ENCODE results near the gene ITGA5. TPM values are rescaled to one million over a fixed set of nuclear protein-coding genes. Genes with fewer than 3 reads are reported as not detected.
"Not testable (repeated sequence)": the region's sequence is repeated elsewhere in the genome, so short reads cannot be mapped to it uniquely, and the experiment has no call there.

ITGA5 gene
- total RNA-seq, 1 donor from 2014 or later = 78.8 TPM

- Histone ChIP-seq H3K27me3 (ENCODE audit: control insufficient read depth in 3 of 3, insufficient read depth in 3 of 3, low read length in 3 of 3) (no peaks in the 10 kb centered on the region), H3K9me3 (ENCODE audit: control insufficient read depth in 3 of 3, low read length in 3 of 3) (no peaks in the 10 kb centered on the region), H3K9ac (ENCODE audit: low read depth in 1 of 3, low read length in 3 of 3) (peak overlapping the region; percentile 83 to 92 (median 88)), H3K36me3 (ENCODE audit: control insufficient read depth in 3 of 3, insufficient read depth in 3 of 3, low read length in 3 of 3) (no peaks in the 10 kb centered on the region), H3K27ac (ENCODE audit: low read depth, low read length) (peak overlapping the region; percentile 88), H3K4me1 (ENCODE audit: control insufficient read depth in 3 of 3, insufficient read depth in 3 of 3, low read length in 3 of 3) (peaks cover 18 to 30% (median 19%) of the 10 kb centered on the region in 3 donors), H3K4me3 (ENCODE audit: low read length in 3 of 3) (peak overlapping the region; percentile 81 to 92 (median 90))
Measured at GRCh38 chr12:54358945-54359761, 59.9 kb downstream of the ITGA5 start.

- H3K27me3 ChIP-seq (ENCODE audit: control insufficient read depth in 3 of 3, insufficient read depth in 3 of 3, low read length in 3 of 3) = no peaks in the 10 kb centered on the region
- peak overlapping the region; percentile 88 for H3K27ac ChIP-seq (ENCODE audit: low read depth, low read length)
- peak overlapping the region; percentile 83 to 92 (median 88) for H3K9ac ChIP-seq (ENCODE audit: low read depth in 1 of 3, low read length in 3 of 3)
- no peaks in the 10 kb centered on the region for H3K36me3 ChIP-seq (ENCODE audit: control insufficient read depth in 3 of 3, insufficient read depth in 3 of 3, low read length in 3 of 3)
- peak overlapping the region; percentile 76 to 92 (median 90) for H3K4me3 ChIP-seq (ENCODE audit: low read length in 3 of 3)
- H3K4me1 ChIP-seq (ENCODE audit: control insufficient read depth in 3 of 3, insufficient read depth in 3 of 3, low read length in 3 of 3) = peaks cover 18 to 32% (median 19%) of the 10 kb centered on the region in 3 donors
- H3K9me3 ChIP-seq (ENCODE audit: control insufficient read depth in 3 of 3, low read length in 3 of 3) = no peaks in the 10 kb centered on the region
Measured at GRCh38 chr12:54358191-54358944, 60.7 kb downstream of the ITGA5 start.

GRCh38 chr12:54357506-54358190 is 61.4 kb downstream of the ITGA5 start:
- peaks cover 21 to 36% (median 26%) of the 10 kb centered on the region in 3 donors for H3K4me1 ChIP-seq (ENCODE audit: control insufficient read depth in 3 of 3, insufficient read depth in 3 of 3, low read length in 3 of 3)
- no peaks in the 10 kb centered on the region for H3K27me3 ChIP-seq (ENCODE audit: control insufficient read depth in 3 of 3, insufficient read depth in 3 of 3, low read length in 3 of 3)
- no peaks in the 10 kb centered on the region for H3K36me3 ChIP-seq (ENCODE audit: control insufficient read depth in 3 of 3, insufficient read depth in 3 of 3, low read length in 3 of 3)
- no peak overlapping the region for H3K9ac ChIP-seq (ENCODE audit: low read depth in 1 of 3, low read length in 3 of 3)
- no peak overlapping the region for H3K27ac ChIP-seq (ENCODE audit: low read depth, low read length)
- no peaks in the 10 kb centered on the region for H3K9me3 ChIP-seq (ENCODE audit: control insufficient read depth in 3 of 3, low read length in 3 of 3)
- H3K4me3 ChIP-seq (ENCODE audit: low read length in 3 of 3) = no peak overlapping the region

GRCh38 chr12:54356951-54357356 is 62.1 kb downstream of the ITGA5 start:
- H3K36me3 ChIP-seq (ENCODE audit: control insufficient read depth in 3 of 3, insufficient read depth in 3 of 3, low read length in 3 of 3) = no peaks in the 10 kb centered on the region
- no peaks in the 10 kb centered on the region for H3K27me3 ChIP-seq (ENCODE audit: control insufficient read depth in 3 of 3, insufficient read depth in 3 of 3, low read length in 3 of 3)
- no peak overlapping the region for H3K4me3 ChIP-seq (ENCODE audit: low read length in 3 of 3)
- no peaks in the 10 kb centered on the region for H3K9me3 ChIP-seq (ENCODE audit: control insufficient read depth in 3 of 3, low read length in 3 of 3)
- H3K4me1 ChIP-seq (ENCODE audit: control insufficient read depth in 3 of 3, insufficient read depth in 3 of 3, low read length in 3 of 3) = peaks cover 28 to 43% (median 33%) of the 10 kb centered on the region in 3 donors
- no peak overlapping the region for H3K27ac ChIP-seq (ENCODE audit: low read depth, low read length)
- H3K9ac ChIP-seq (ENCODE audit: low read depth in 1 of 3, low read length in 3 of 3) = no peak overlapping the region

- Histone ChIP-seq H3K4me3 (ENCODE audit: low read length in 3 of 3) (no peak overlapping the region), H3K36me3 (ENCODE audit: control insufficient read depth in 3 of 3, insufficient read depth in 3 of 3, low read length in 3 of 3) (peaks cover under 1 to 1% (median under 1%) of the 10 kb centered on the region in 3 donors), H3K9ac (ENCODE audit: low read depth in 1 of 3, low read length in 3 of 3) (no peak overlapping the region), H3K4me1 (ENCODE audit: control insufficient read depth in 3 of 3, insufficient read depth in 3 of 3, low read length in 3 of 3) (peaks cover 31 to 47% (median 35%) of the 10 kb centered on the region in 3 donors), H3K9me3 (ENCODE audit: control insufficient read depth in 3 of 3, low read length in 3 of 3) (no peaks in the 10 kb centered on the region), H3K27ac (ENCODE audit: low read depth, low read length) (no peak overlapping the region), H3K27me3 (ENCODE audit: control insufficient read depth in 3 of 3, insufficient read depth in 3 of 3, low read length in 3 of 3) (no peaks in the 10 kb centered on the region)
Measured at GRCh38 chr12:54356228-54356627, 62.8 kb downstream of the ITGA5 start.

- H3K36me3 ChIP-seq (ENCODE audit: control insufficient read depth in 3 of 3, insufficient read depth in 3 of 3, low read length in 3 of 3) = peaks cover 6 to 10% (median 10%) of the 10 kb centered on the region in 3 donors
- no peaks in the 10 kb centered on the region for H3K27me3 ChIP-seq (ENCODE audit: control insufficient read depth in 3 of 3, insufficient read depth in 3 of 3, low read length in 3 of 3)
- no peak overlapping the region for H3K4me3 ChIP-seq (ENCODE audit: low read length in 3 of 3)
- H3K9me3 ChIP-seq (ENCODE audit: control insufficient read depth in 3 of 3, low read length in 3 of 3) = no peaks in the 10 kb centered on the region
- H3K4me1 ChIP-seq (ENCODE audit: control insufficient read depth in 3 of 3, insufficient read depth in 3 of 3, low read length in 3 of 3) = peaks cover 30 to 39% (median 31%) of the 10 kb centered on the region in 3 donors
- H3K27ac ChIP-seq (ENCODE audit: low read depth, low read length) = no peak overlapping the region
- no peak overlapping the region for H3K9ac ChIP-seq (ENCODE audit: low read depth in 1 of 3, low read length in 3 of 3)
Measured at GRCh38 chr12:54355104-54355815, 63.8 kb downstream of the ITGA5 start.

GRCh38 chr12:54354271-54354670 is 64.8 kb downstream of the ITGA5 start:
- not testable (repeated sequence) for H3K4me3 ChIP-seq (ENCODE audit: low read length in 3 of 3); H3K9ac ChIP-seq (ENCODE audit: low read depth in 1 of 3, low read length in 3 of 3); H3K27ac ChIP-seq (ENCODE audit: low read depth, low read length); H3K9me3 ChIP-seq (ENCODE audit: control insufficient read depth in 3 of 3, low read length in 3 of 3); H3K27me3 ChIP-seq (ENCODE audit: control insufficient read depth in 3 of 3, insufficient read depth in 3 of 3, low read length in 3 of 3)
- Histone ChIP-seq H3K36me3 (ENCODE audit: control insufficient read depth in 3 of 3, insufficient read depth in 3 of 3, low read length in 3 of 3) (peaks cover 13 to 19% (median 18%) of the 10 kb centered on the region in 3 donors), H3K4me1 (ENCODE audit: control insufficient read depth in 3 of 3, insufficient read depth in 3 of 3, low read length in 3 of 3) (peaks cover 22 to 30% (median 23%) of the 10 kb centered on the region in 3 donors)

- no peaks in the 10 kb centered on the region for H3K27me3 ChIP-seq (ENCODE audit: control insufficient read depth in 3 of 3, insufficient read depth in 3 of 3, low read length in 3 of 3)
- H3K4me3 ChIP-seq (ENCODE audit: low read length in 3 of 3) = peak overlapping the region in 1 of 3 donors; percentile 41
- peaks cover 20 to 25% (median 23%) of the 10 kb centered on the region in 3 donors for H3K36me3 ChIP-seq (ENCODE audit: control insufficient read depth in 3 of 3, insufficient read depth in 3 of 3, low read length in 3 of 3)
- H3K9me3 ChIP-seq (ENCODE audit: control insufficient read depth in 3 of 3, low read length in 3 of 3) = no peaks in the 10 kb centered on the region
- H3K9ac ChIP-seq (ENCODE audit: low read depth in 1 of 3, low read length in 3 of 3) = no peak overlapping the region
- H3K4me1 ChIP-seq (ENCODE audit: control insufficient read depth in 3 of 3, insufficient read depth in 3 of 3, low read length in 3 of 3) = peaks cover 15 to 23% (median 17%) of the 10 kb centered on the region in 3 donors
- peak overlapping the region; percentile 65 for H3K27ac ChIP-seq (ENCODE audit: low read depth, low read length)
Measured at GRCh38 chr12:54352891-54353874, 65.9 kb downstream of the ITGA5 start.

Data from skeletal muscle tissue (tissue), 4 donors.